ENCODE results near the gene MRPS10. TPM values are rescaled to one million over a fixed set of nuclear protein-coding genes. Genes with fewer than 3 reads are reported as not detected.

The MRPS10 gene
- total and polyA plus RNA-seq, 2 experiments from 2014 or later: 65.1 to 79.8 TPM

DNA sequence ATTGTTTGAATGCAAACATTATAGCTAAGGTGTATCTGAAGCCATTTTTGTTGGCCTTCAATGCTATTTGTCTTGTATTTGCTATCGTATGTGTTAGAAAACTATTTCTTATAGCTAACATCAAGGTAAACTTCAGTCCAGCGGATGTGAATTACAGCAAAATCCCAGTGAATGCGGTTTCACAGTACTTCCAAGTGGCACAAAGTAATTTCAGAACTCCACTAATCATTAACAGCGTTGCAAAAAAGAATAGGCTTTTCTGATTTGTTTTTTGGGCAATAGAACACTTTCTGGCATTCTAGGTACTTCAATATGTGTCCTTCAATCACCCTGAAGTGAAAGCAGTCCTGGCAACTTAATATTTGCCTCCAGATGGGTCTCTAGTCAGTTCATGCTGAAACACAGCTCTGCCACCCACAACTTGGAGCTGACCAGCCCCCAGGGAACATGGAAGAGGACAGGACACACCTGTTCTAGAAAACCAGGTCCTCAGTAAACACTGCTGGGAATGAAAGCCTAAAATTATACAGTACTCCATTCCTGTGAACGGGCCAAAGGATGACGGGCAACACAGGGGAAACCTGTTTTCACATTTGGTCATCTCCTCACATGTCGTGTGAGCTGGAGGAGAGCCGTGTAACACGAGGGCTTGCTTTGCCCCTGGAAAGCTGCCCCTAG lies 9.7 kb upstream of the MRPS10 start:
- Histone ChIP-seq H3K9ac (peak overlapping the region; percentile 59; the same call in 1 of the 2 replicates), H3K4me2 (ENCODE audit: unreplicated experiment) (peak overlapping the region; percentile 82), H3K4me1 (ENCODE audit: insufficient read depth) (peaks cover 35% of the 10 kb centered on the region), H3F3A (ENCODE audit: insufficient read depth) (peaks cover 36% of the 10 kb centered on the region), H3K9me2 (ENCODE audit: insufficient read depth) (no peaks in the 10 kb centered on the region), H2AFZ (peak overlapping the region; percentile 11; the same call in 1 of the 2 replicates), H3K4me3 (peak overlapping the region; percentile 13; the same call in 1 of the 2 replicates), H3K79me2 (ENCODE audit: insufficient read depth) (no peaks in the 10 kb centered on the region), H3K36me3 (ENCODE audit: low read depth) (no peaks in the 10 kb centered on the region), H3K27me3 (replicated peaks; ENCODE audit: insufficient read depth) (no peaks in the 10 kb centered on the region), H4K20me1 (ENCODE audit: insufficient read depth) (no peaks in the 10 kb centered on the region), H3K9me3 (ENCODE audit: low read depth) (no peaks in the 10 kb centered on the region), H3K27ac (peak overlapping the region; percentile 90)
- 99% methylated on average over 9 of the region's 9 CpGs for WGBS, 2 experiments (ENCODE audit: low coverage in 1 of 2, low lambda C conversion rate in 2 of 2, missing lambda C conversion rate in 2 of 2)
- TF ChIP-seq EZH2 (IDR thresholded peaks at IDR 0.05; ENCODE audit: insufficient read depth, poor library complexity, severe bottlenecking) (no peak), EZH2phosphoT487 (IDR thresholded peaks at IDR 0.05; ENCODE audit: insufficient read depth, low read depth) (no peak)
- DNase-seq: no peak
- in situ Hi-C loops (cut with MboI): no loop called here

DNA sequence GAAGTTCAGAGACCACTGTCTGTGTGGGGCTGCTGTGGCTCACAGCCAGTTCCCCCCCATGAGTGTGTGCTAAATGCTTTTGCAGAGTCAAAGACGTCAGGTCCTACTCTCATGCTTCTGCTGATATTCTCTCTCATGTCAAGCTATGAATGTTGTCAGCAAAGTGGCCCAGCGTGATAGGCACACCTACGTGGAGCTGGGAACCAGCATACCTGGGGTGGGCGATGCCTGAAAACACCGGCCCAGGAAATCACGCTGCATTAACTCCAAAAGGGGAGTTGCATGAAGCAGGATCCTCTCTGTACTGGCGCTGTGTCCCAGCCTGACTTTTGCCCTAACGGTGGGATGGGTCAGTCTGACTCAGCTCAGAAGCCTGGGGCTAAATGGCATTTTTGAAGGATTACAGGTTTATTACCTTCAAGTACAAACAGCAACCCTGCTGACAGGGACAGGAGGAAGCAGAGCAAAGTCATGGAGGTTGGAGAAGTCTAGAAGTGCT lies 9.0 kb upstream of the MRPS10 start:
- H3K9me2 ChIP-seq (ENCODE audit: insufficient read depth): no peaks in the 10 kb centered on the region
- H3K27ac ChIP-seq: peak overlapping the region; percentile 90
- DNase-seq: peak; percentile 76
- TF ChIP-seq EZH2 (IDR thresholded peaks at IDR 0.05; ENCODE audit: insufficient read depth, poor library complexity, severe bottlenecking) (no peak), EZH2phosphoT487 (IDR thresholded peaks at IDR 0.05; ENCODE audit: insufficient read depth, low read depth) (no peak)
- peaks cover 32% of the 10 kb centered on the region for H3F3A ChIP-seq (ENCODE audit: insufficient read depth)
- H3K79me2 ChIP-seq (ENCODE audit: insufficient read depth): no peaks in the 10 kb centered on the region
- H3K9me3 ChIP-seq (ENCODE audit: low read depth): no peaks in the 10 kb centered on the region
- peaks cover 35% of the 10 kb centered on the region for H3K4me1 ChIP-seq (ENCODE audit: insufficient read depth)
- H3K9ac ChIP-seq: peak overlapping the region; percentile 59
- WGBS, 2 experiments (ENCODE audit: low coverage in 1 of 2, low lambda C conversion rate in 2 of 2, missing lambda C conversion rate in 2 of 2): 47 to 50% methylated on average over 8 of the region's 8 CpGs
- H4K20me1 ChIP-seq (ENCODE audit: insufficient read depth): no peaks in the 10 kb centered on the region
- peak overlapping the region; percentile 11 for H2AFZ ChIP-seq
- H3K36me3 ChIP-seq (ENCODE audit: low read depth): no peaks in the 10 kb centered on the region
- peak overlapping the region; percentile 82 for H3K4me2 ChIP-seq (ENCODE audit: unreplicated experiment)
- peak overlapping the region; percentile 13 for H3K4me3 ChIP-seq
- in situ Hi-C loops (cut with MboI): no loop called here
- no peaks in the 10 kb centered on the region for H3K27me3 ChIP-seq (replicated peaks; ENCODE audit: insufficient read depth)

DNA sequence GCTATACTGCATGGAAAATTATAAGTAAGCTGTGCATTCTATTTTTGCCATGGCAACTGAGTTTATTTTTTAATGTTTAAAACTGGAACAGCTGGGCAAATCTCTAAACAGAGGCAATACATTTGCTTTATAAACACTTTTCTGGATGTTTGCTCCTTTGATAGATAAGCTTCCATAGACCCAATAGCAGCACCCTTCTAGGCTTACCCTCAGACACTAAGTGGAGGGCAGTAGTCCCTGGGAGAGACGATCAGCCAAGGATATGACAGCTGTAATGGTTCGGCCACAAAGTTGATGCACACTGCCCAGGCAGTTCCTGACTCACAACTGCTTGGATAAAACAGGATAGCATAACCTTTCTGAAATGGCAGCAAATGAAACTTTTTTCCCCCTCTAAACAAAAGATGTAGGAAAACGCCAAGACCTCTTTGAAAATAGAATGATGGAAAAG lies 8.5 kb upstream of the MRPS10 start:
- Histone ChIP-seq H3K9ac (peak overlapping the region; percentile 59), H3K9me3 (ENCODE audit: low read depth) (no peaks in the 10 kb centered on the region), H4K20me1 (ENCODE audit: insufficient read depth) (no peaks in the 10 kb centered on the region), H3K4me3 (peak overlapping the region; percentile 13; the same call in 1 of the 2 replicates), H3K79me2 (ENCODE audit: insufficient read depth) (no peaks in the 10 kb centered on the region), H3K4me2 (ENCODE audit: unreplicated experiment) (peak overlapping the region; percentile 82), H3K36me3 (ENCODE audit: low read depth) (no peaks in the 10 kb centered on the region), H2AFZ (peak overlapping the region; percentile 11), H3K9me2 (ENCODE audit: insufficient read depth) (no peaks in the 10 kb centered on the region), H3F3A (ENCODE audit: insufficient read depth) (peaks cover 32% of the 10 kb centered on the region), H3K27ac (peak overlapping the region; percentile 90), H3K4me1 (ENCODE audit: insufficient read depth) (peaks cover 35% of the 10 kb centered on the region), H3K27me3 (replicated peaks; ENCODE audit: insufficient read depth) (no peaks in the 10 kb centered on the region)
- DNase-seq: peak; percentile 84
- in situ Hi-C loops (cut with MboI): no loop called here
- TF ChIP-seq EZH2phosphoT487 (IDR thresholded peaks at IDR 0.05; ENCODE audit: insufficient read depth, low read depth) (no peak), EZH2 (IDR thresholded peaks at IDR 0.05; ENCODE audit: insufficient read depth, poor library complexity, severe bottlenecking) (no peak)
- 19 to 27% methylated on average over 3 of the region's 3 CpGs for WGBS, 2 experiments (ENCODE audit: low coverage in 1 of 2, low lambda C conversion rate in 2 of 2, missing lambda C conversion rate in 2 of 2)

DNA sequence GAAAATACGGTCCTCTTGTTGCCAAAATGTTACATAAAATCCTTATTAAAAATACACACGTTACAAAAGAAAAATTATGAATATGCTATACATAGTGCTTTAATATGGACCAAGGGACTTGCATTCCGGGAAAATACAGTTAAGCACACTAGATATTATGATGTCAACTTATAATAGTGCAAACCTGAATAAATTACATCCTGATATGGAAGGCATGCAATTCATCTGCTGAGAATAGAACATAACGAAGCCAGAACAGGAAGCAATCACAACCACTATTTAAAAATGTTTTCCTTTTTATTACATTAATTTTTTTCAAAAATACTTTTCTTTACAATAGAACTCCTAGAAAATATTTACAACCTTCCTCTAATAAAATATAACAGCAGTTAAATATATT lies 7.8 kb upstream of the MRPS10 start:
- H3K4me1 ChIP-seq (ENCODE audit: insufficient read depth): peaks cover 35% of the 10 kb centered on the region
- H3K36me3 ChIP-seq (ENCODE audit: low read depth): no peaks in the 10 kb centered on the region
- 96 to 97% methylated on average over 4 of the region's 4 CpGs for WGBS, 2 experiments (ENCODE audit: low coverage in 1 of 2, low lambda C conversion rate in 2 of 2, missing lambda C conversion rate in 2 of 2)
- no peak overlapping the region for H3K9ac ChIP-seq
- no peak for DNase-seq
- peak overlapping the region; percentile 90 for H3K27ac ChIP-seq
- H3K4me2 ChIP-seq (ENCODE audit: unreplicated experiment): no peak overlapping the region
- H3K27me3 ChIP-seq (replicated peaks; ENCODE audit: insufficient read depth): no peaks in the 10 kb centered on the region
- in situ Hi-C loops (cut with MboI): no loop called here
- no peaks in the 10 kb centered on the region for H4K20me1 ChIP-seq (ENCODE audit: insufficient read depth)
- H3F3A ChIP-seq (ENCODE audit: insufficient read depth): peaks cover 32% of the 10 kb centered on the region
- no peaks in the 10 kb centered on the region for H3K9me2 ChIP-seq (ENCODE audit: insufficient read depth)
- H2AFZ ChIP-seq: no peak overlapping the region
- H3K9me3 ChIP-seq (ENCODE audit: low read depth): no peaks in the 10 kb centered on the region
- H3K79me2 ChIP-seq (ENCODE audit: insufficient read depth): no peaks in the 10 kb centered on the region
- no peak overlapping the region for H3K4me3 ChIP-seq
- no peak for TF ChIP-seq EZH2phosphoT487 (IDR thresholded peaks at IDR 0.05; ENCODE audit: insufficient read depth, low read depth)
- no peak for TF ChIP-seq EZH2 (IDR thresholded peaks at IDR 0.05; ENCODE audit: insufficient read depth, poor library complexity, severe bottlenecking)
